GM10266 (cell line): ENCODE data around the gene GALNT18.

ENCODE experiments used
- DNase-seq: peaks from one replicate; pipeline ENCODE4 v3.0.0; 2012; ENCODE audit errors: extremely low spot score
- TF ChIP-seq, protein P1 (sequence below): IDR thresholded peaks from 2 replicates; pipeline ENCODE4 v1.5.1; 2012; ENCODE audit warnings: mild to moderate bottlenecking, low read depth; ENCODE audit not compliant: control insufficient read depth, insufficient read depth; ENCODE audit errors: missing control alignments

The GALNT18 gene

GRCh38 chr11:11663907-11664306, 42.1 kb upstream of the GALNT18 start:
- TF ChIP-seq, protein P1, sequence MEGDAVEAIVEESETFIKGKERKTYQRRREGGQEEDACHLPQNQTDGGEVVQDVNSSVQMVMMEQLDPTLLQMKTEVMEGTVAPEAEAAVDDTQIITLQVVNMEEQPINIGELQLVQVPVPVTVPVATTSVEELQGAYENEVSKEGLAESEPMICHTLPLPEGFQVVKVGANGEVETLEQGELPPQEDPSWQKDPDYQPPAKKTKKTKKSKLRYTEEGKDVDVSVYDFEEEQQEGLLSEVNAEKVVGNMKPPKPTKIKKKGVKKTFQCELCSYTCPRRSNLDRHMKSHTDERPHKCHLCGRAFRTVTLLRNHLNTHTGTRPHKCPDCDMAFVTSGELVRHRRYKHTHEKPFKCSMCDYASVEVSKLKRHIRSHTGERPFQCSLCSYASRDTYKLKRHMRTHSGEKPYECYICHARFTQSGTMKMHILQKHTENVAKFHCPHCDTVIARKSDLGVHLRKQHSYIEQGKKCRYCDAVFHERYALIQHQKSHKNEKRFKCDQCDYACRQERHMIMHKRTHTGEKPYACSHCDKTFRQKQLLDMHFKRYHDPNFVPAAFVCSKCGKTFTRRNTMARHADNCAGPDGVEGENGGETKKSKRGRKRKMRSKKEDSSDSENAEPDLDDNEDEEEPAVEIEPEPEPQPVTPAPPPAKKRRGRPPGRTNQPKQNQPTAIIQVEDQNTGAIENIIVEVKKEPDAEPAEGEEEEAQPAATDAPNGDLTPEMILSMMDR = no peak
- DNase-seq = no peak

- TF ChIP-seq, protein P1 = no peak
- no peak for DNase-seq
Observed at GRCh38 chr11:11662578-11662977, 40.8 kb upstream of the GALNT18 start.

- no peak for DNase-seq
- TF ChIP-seq, protein P1 = no peak
Observed at GRCh38 chr11:11661326-11662040, 39.7 kb upstream of the GALNT18 start.

GRCh38 chr11:11660363-11660740, 38.5 kb upstream of the GALNT18 start:
- TF ChIP-seq, protein P1 = no peak
- DNase-seq = no peak

DNA sequence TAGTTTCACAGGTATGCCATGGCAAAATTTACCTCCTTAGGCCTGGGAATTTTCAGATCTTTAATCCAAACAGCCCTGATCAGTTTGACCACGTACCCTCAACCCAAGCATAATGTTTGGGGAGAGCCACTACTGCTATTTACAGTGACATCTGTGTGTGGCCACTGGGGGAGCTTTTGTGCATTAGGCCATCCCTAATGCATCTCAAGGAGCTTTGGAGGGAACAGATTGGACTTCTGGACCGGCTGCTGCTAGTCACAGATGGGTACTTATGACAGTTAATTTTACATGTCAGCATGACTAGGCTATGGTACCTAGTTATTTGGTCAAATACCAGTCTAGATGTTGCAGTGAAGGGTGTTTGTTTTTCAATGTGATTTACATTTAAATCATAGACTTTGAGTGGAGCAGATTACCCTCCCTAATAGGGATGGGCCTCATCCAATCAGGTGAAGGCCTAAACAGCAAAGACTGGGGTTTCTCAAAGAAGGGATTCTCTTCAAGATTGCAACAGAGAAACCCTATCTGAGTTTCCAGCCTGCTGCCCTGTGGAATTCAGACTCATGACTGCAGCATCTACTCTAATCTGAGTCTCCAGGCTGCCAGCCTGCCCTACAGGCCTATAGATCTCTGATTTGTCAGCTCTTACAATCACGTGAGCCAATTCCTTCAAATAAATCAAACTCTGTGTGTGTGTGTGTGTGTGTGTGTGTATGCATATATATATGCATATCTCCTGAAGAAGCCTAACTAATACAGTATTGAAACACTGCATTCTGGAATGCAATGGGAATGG, 38.0 kb upstream of the GALNT18 start:
- no peak for DNase-seq
- TF ChIP-seq, protein P1 = no peak

GRCh38 chr11:11657218-11657955, 35.6 kb upstream of the GALNT18 start:
- TF ChIP-seq, protein P1 = no peak
- no peak for DNase-seq
